Superior temporal gyrus (tissue), 1 donor: ENCODE data around the gene ARSA.

Source experiments
- DNase-seq: peaks from one replicate; pipeline ENCODE4 v3.0.0-alpha.2; 2016; ENCODE audit errors: extremely low spot score

ARSA gene

DNA sequence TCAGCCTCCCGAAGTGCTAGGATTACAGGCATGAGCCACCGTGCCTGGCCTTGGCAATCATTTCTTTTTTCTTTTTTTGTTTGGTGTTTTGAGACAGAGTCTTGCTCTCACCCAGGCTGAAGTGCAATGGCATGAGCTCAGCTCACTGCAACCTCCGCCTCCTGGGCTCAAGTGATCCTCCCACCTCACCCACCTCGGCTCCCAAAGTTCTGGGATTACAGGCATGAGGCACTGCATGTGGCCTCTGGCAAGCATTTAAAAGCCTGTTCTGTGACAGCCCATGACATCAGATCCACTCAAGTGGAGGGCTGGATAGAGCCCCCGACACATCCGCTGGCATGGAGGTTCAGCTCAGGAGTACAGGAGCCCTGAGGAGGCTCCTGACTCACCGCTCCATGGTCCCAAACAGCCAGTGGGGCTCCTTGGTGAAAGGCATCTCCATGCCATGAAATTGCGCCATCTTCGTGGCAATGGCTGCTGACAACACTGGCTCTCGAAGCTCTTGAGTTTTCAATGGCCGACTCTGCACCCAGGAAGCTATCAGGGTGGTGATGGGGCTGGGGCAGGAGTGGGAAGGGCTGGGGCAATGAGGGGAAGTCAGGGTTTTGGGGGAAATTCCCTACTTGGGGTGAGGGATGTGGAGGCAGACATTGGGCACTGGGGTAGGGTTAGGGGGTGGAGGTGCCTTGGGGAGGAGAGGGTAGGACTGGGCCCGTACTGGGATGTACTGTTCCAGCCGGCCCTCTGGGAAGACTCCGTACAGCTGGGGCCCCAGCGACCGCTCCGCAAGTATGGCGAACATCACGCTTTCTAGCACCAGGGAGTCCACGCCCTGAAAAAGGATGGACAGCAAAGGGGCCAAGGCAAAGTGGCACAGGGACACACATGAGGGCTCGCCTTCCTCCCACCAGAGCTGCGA, 46.7 kb downstream of the ARSA start:
- DNase-seq, result no peak

DNA sequence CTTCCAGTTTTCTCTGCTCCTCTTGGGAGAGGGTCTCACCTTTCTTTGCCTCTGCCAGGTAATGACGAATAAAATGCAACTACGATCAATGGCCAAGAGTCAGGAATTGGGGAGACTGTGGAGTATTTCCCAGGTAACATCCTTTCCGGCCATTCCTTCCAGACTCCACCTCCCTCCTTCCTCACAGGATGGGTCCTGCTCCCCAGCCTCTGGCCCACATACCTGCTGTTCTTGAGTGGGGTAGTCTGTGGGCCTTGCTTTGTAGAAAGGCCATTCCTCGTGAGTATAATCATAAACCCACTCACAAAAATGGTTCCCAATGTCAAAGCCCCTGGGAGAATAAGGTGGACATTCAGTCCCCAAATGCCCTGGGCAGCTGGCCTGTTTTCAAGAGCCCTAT, 48.2 kb downstream of the ARSA start:
- DNase-seq, result no peak

- DNase-seq, result no peak
Observed at GRCh38 chr22:50578776-50579310, 49.1 kb downstream of the ARSA start.

- no peak for DNase-seq
Observed at GRCh38 chr22:50577987-50578775, 49.8 kb downstream of the ARSA start, which contains the start of gene CPT1B. TSS of gene CPT1B (minus strand) at chr22:50578427. CDS start at chr22:50577915, 512 bp downstream.

- DNase-seq, result no peak
Observed at GRCh38 chr22:50577697-50577986, 50.3 kb downstream of the ARSA start.

- DNase-seq, result no peak
Observed at GRCh38 chr22:50576806-50577696, 50.9 kb downstream of the ARSA start.

DNA sequence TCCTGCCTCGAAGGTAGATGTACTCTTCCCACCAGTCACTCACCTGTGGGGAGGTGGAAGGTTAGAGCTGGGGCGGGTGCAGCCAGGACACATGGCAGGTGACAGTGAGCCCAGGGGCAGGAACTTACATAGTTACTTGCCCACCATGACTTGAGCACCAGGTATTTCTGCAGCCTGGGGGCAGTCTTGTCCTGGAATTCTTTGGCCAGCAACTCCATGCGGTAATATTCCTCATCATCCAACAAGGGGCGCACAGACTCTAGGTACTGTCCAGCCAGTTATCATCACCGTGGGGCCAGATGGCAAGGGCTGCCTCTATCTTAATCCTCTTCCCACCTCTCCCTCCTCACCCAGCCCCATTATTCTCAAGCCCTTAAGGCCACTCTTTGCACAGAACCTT, 51.9 kb downstream of the ARSA start:
- DNase-seq, result no peak

DNA sequence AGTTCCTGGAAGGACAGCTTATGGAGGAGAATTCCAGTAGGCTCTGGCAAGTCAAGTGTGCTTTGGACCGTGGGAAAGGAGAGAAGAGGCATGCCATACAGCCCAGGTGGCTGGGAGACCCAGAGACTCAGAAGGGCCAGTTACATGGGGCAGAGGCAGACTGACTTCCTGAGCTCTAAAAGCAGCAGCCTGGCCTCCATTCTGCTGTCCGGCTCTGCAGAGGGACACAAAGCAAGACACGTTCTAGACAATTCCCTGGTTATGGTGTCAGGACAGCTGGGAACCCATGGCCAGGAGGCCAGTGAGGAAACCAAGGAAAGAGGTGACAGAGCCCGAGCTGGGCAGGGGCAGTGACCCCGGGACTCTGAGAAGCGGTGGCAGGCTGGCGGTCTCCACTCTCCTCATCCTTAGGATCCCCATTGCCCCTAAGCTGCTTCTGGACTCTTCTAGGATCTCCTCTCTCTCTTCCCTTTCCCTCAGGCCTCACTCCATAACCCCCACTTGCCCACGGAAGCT, 52.5 kb downstream of the ARSA start:
- no peak for DNase-seq
